HCT116 (cell line): ENCODE data around the gene TAS2R60. TPM values are rescaled to one million over a fixed set of nuclear protein-coding genes. Genes with fewer than 3 reads are reported as not detected.
"Not testable (repeated sequence)": the region's sequence is repeated elsewhere in the genome, so short reads cannot be mapped to it uniquely, and the experiment has no call there.

ENCODE experiments used
- ATAC-seq: fragments of 200-7000 bp; cut with Tn5 transposase; 2 replicates; pipeline ENCODE4 v1.9.1; 2020; ENCODE audit warnings: mild to moderate bottlenecking, moderate library complexity
- BruUV-seq: library from RNA; stranded (reverse); fragments of 400-500 nt; replicated peaks from 2 replicates; lab custom pipeline; 2021; lab: Mats Ljungman, UMichigan
- CTCF ChIA-PET: fragments of 300-600 bp; sonication (Branson Sonifier 250); formaldehyde crosslinking; loops from one replicate; lab custom pipeline; 2021; ENCODE audit warnings: antibody characterized with exemption; lab: Charles Lee
- POLR2A ChIA-PET: fragments of 300-600, 350-600 bp; sonication (Branson Sonifier 250); formaldehyde crosslinking; loops from one replicate; lab custom pipeline; 2021; ENCODE audit warnings: antibody characterized with exemption; lab: Charles Lee
- RAD21 ChIA-PET, 2 experiments: fragments of 300-600 bp; sonication (Branson Sonifier 250); formaldehyde crosslinking; loops; one replicate each; lab custom pipeline; 2023; ENCODE audit warnings: low total read pairs in 2 of 2; ENCODE audit not compliant: uncharacterized antibody in 2 of 2, unreplicated experiment in 2 of 2, low non-redundant PET in 1 of 2; lab: Charles Lee
- DNase-seq: peaks from one replicate; pipeline ENCODE4 v3.0.0-alpha.2; 2010; ENCODE audit warnings: low read depth, low spot score
- H2AFZ ChIP-seq: fragments of 200-600 bp; shearing (Covaris generic), sonication (generic); 2 replicates; pipeline ENCODE4 v1.6.1; 2017; ENCODE audit warnings: low read depth, mixed run types, mixed read lengths, antibody characterized with exemption, low read length; ENCODE audit not compliant: poor library complexity, severe bottlenecking
- H3K27ac ChIP-seq: 2 replicates; pipeline ENCODE4 v1.5.1; 2012; ENCODE audit warnings: low read depth, low read length
- H3K27me3 ChIP-seq: fragments of 200-600 bp; sonication (generic); 2 replicates; pipeline ENCODE4 v1.6.1; 2016; ENCODE audit warnings: mixed run types, low read length, mixed read lengths; ENCODE audit not compliant: insufficient read depth
- H3K36me3 ChIP-seq, 2 experiments: fragments of 200-500 bp in 1 of 2; fragments of 200-600 bp in 1 of 2; sonication (Bioruptor generic) in 1 of 2; sonication (generic) in 1 of 2; 2 replicates each; pipeline versions ENCODE4 v1.5.1 to v1.6.1; 2014 to 2016; ENCODE audit warnings: low read length in 2 of 2, inconsistent platforms in 1 of 2, mixed read lengths in 1 of 2, mixed run types in 1 of 2; ENCODE audit not compliant: insufficient read depth in 2 of 2, control insufficient read depth in 1 of 2
- H3K4me1 ChIP-seq, 2 experiments: fragments of 200-600 bp in 1 of 2; sonication (generic) in 1 of 2; 2 replicates each; pipeline versions ENCODE4 v1.5.1 to v1.6.1; 2012 to 2017; ENCODE audit warnings: low read length in 2 of 2, inconsistent platforms in 1 of 2, mild to moderate bottlenecking in 1 of 2, mixed read lengths in 1 of 2, mixed run types in 1 of 2, moderate library complexity in 1 of 2; ENCODE audit not compliant: insufficient read depth in 2 of 2, control insufficient read depth in 1 of 2
- H3K4me2 ChIP-seq: fragments of 200-600 bp; sonication (generic); 2 replicates; pipeline ENCODE4 v1.6.1; 2017; ENCODE audit warnings: mixed run types, low read length, mixed read lengths
- H3K4me3 ChIP-seq, 2 experiments: fragments of 200-600 bp in 1 of 2; sonication (generic) in 1 of 2; replicated peaks in 1 of 2; 2 replicates each; pipeline ENCODE4 v1.5.1; 2011 to 2016; ENCODE audit warnings: low read length in 2 of 2, control low read depth in 1 of 2, low read depth in 1 of 2, mild to moderate bottlenecking in 1 of 2, mixed read lengths in 1 of 2, mixed run types in 1 of 2
- H3K79me2 ChIP-seq: fragments of 200-600 bp; sonication (generic); 2 replicates; pipeline ENCODE4 v1.6.1; 2017; ENCODE audit warnings: mild to moderate bottlenecking, mixed run types, low read length, moderate library complexity, mixed read lengths; ENCODE audit not compliant: insufficient read depth
- H3K9ac ChIP-seq: fragments of 200-600 bp; sonication (generic); 2 replicates; pipeline ENCODE4 v1.6.1; 2016; ENCODE audit warnings: low read length, mixed read lengths
- H3K9me2 ChIP-seq: fragments of 200-600 bp; sonication (generic), shearing (Covaris generic); 2 replicates; pipeline ENCODE4 v1.6.1; 2017; ENCODE audit warnings: mixed run types, mild to moderate bottlenecking, moderate library complexity; ENCODE audit not compliant: insufficient read depth
- H3K9me3 ChIP-seq, 2 experiments: fragments of 200-500 bp in 1 of 2; fragments of 200-600 bp in 1 of 2; sonication (Bioruptor generic) in 1 of 2; sonication (generic) in 1 of 2; 2 replicates each; pipeline ENCODE4 v1.6.1; 2014 to 2017; ENCODE audit warnings: low read length in 2 of 2, mixed read lengths in 2 of 2, inconsistent platforms in 1 of 2, low read depth in 1 of 2, mild to moderate bottlenecking in 1 of 2, mixed run types in 1 of 2, moderate library complexity in 1 of 2; ENCODE audit not compliant: control insufficient read depth in 1 of 2, insufficient read depth in 1 of 2
- H4K20me1 ChIP-seq: fragments of 200-600 bp; sonication (generic), shearing (Covaris generic); 2 replicates; pipeline ENCODE4 v1.6.1; 2017; ENCODE audit warnings: mixed run types, mild to moderate bottlenecking, moderate library complexity; ENCODE audit not compliant: insufficient read depth
- CBX3 ChIP-seq: IDR thresholded peaks from 2 replicates; pipeline ENCODE4 v1.6.1; 2012; ENCODE audit warnings: low read depth
- FOSL1 ChIP-seq: IDR thresholded peaks from 2 replicates; pipeline ENCODE4 v1.6.1; 2012; ENCODE audit warnings: low read depth
- JUND ChIP-seq: IDR thresholded peaks from 2 replicates; pipeline ENCODE4 v1.6.1; 2012
- MAX ChIP-seq: IDR thresholded peaks from 2 replicates; pipeline ENCODE4 v1.6.1; 2012
- POLR2AphosphoS5 ChIP-seq: IDR thresholded peaks from 2 replicates; pipeline ENCODE4 v1.6.1; 2011; ENCODE audit warnings: mild to moderate bottlenecking, low read depth, low read length, moderate library complexity
- REST ChIP-seq: IDR thresholded peaks from 2 replicates; pipeline ENCODE4 v1.6.1; 2012; ENCODE audit warnings: low read depth
- SP1 ChIP-seq: IDR thresholded peaks from 2 replicates; pipeline ENCODE4 v1.6.1; 2012; ENCODE audit warnings: low read depth
- TCF7L2 ChIP-seq: IDR thresholded peaks from 2 replicates; pipeline ENCODE4 v1.7.0; 2011; ENCODE audit warnings: borderline replicate concordance, inconsistent platforms; ENCODE audit not compliant: insufficient read depth, insufficient read length; ENCODE audit errors: extremely low read depth
- intact Hi-C: fragments of 100-400 bp; cut with micrococcal nuclease; formaldehyde crosslinking; loops from 2 replicates; pipeline ENCODE4 v1.10.0; 2022
- total RNA-seq: library from RNA; stranded (reverse); gene quantifications from one replicate; pipeline ENCODE4 v1.2.1, GENCODE V29; 2021; ENCODE audit not compliant: unreplicated experiment

Gene TAS2R60
- total RNA-seq, 1 experiment from 2014 or later: not detected

- TF ChIP-seq REST: no peak
Measured at GRCh38 chr7:143467724-143468123, 24.5 kb downstream of the TAS2R60 start (continued).

GRCh38 chr7:143472071-143472689, 28.9 kb downstream of the TAS2R60 start:
- BruUV-seq: TSS peak; percentile 64

More at GRCh38 chr7:143472071-143472689, 28.9 kb downstream of the TAS2R60 start:
- ChIA-PET RAD21 (interaction anchor here in 1 of 2 experiments (1.5 kb wide), 1 partner anchor 64 kb away, joined by 3 read pairs; the partner anchor contains the start of gene EPHA1), POLR2A (interaction anchor here (1.0 kb wide), 1 partner anchor 10 kb away, joined by 3 read pairs; no protein-coding TSS in a partner anchor), CTCF (interaction anchor here (0.9 kb wide), 1 partner anchor 92 kb away, joined by 3 read pairs; no protein-coding TSS in a partner anchor)
- Histone ChIP-seq H3K4me3 (peak overlapping the region in 1 of 2 experiments; percentile 50), H2AFZ (peak overlapping the region; percentile 87), H3K9ac (peak overlapping the region; percentile 64), H3K27ac (peak overlapping the region; percentile 67), H3K4me2 (peak overlapping the region; percentile 80), H3K4me1 (peaks cover 15 to 34% of the 10 kb centered on the region in 2 experiments)
- ATAC-seq (peak; percentile 78), DNase-seq (peak; percentile 93)
- not testable (repeated sequence) for H3K27me3 ChIP-seq, H3K79me2 ChIP-seq, H3K9me3 ChIP-seq, H3K9me2 ChIP-seq, H4K20me1 ChIP-seq, H3K36me3 ChIP-seq
- TF ChIP-seq FOSL1: peak; percentile 88
- TF ChIP-seq TCF7L2: peak; percentile 82
- TF ChIP-seq JUND: peak; percentile 85
- peak; percentile 69; the same call in 1 of the 2 replicates for TF ChIP-seq CBX3
- TF ChIP-seq SP1: peak; percentile 76
- TF ChIP-seq MAX: 0 out of 2 replicates have a peak, but pooled peaks have one; percentile 10
- peak; percentile 42; the same call in 1 of the 2 replicates for TF ChIP-seq POLR2AphosphoS5
- intact Hi-C loops: loop anchor here (2.0 kb wide), 1 partner anchor 21 kb away; no protein-coding TSS in a partner anchor
